Measurements from ENCODE around the gene ADAMTSL3.

The ADAMTSL3 gene

GRCh38 chr15:83999396-84000135, 345.6 kb downstream of the ADAMTSL3 start:
- peak; percentile 22 for DNase-seq (ENCODE audit: low read depth)
- no peak for TF ChIP-seq CTCF (conservative IDR thresholded peaks at IDR 0.05; ENCODE audit: low read depth, low read length)

GRCh38 chr15:84001037-84001436, 347.1 kb downstream of the ADAMTSL3 start:
- H3K4me3 ChIP-seq (ENCODE audit: low read depth, low read length), result no peak overlapping the region
- no peak for DNase-seq (ENCODE audit: low read depth)
- TF ChIP-seq CTCF (conservative IDR thresholded peaks at IDR 0.05; ENCODE audit: low read depth, low read length), result no peak

More at GRCh38 chr15:83999396-84000135, 345.6 kb downstream of the ADAMTSL3 start:
- no peak overlapping the region for H3K4me3 ChIP-seq (ENCODE audit: low read depth, low read length)

GRCh38 chr15:84001655-84002054, 347.7 kb downstream of the ADAMTSL3 start:
- H3K4me3 ChIP-seq (ENCODE audit: low read depth, low read length), result no peak overlapping the region
- TF ChIP-seq CTCF (conservative IDR thresholded peaks at IDR 0.05; ENCODE audit: low read depth, low read length), result no peak
- no peak for DNase-seq (ENCODE audit: low read depth)

- no peak for DNase-seq (ENCODE audit: low read depth)
- H3K4me3 ChIP-seq (ENCODE audit: low read depth, low read length), result no peak overlapping the region
- no peak for TF ChIP-seq CTCF (conservative IDR thresholded peaks at IDR 0.05; ENCODE audit: low read depth, low read length)
Measured at GRCh38 chr15:84003791-84004503, 350.0 kb downstream of the ADAMTSL3 start.

GRCh38 chr15:84006421-84006820, 352.5 kb downstream of the ADAMTSL3 start:
- peak; percentile 28 for DNase-seq (ENCODE audit: low read depth)
- no peak for TF ChIP-seq CTCF (conservative IDR thresholded peaks at IDR 0.05; ENCODE audit: low read depth, low read length)
- no peak overlapping the region for H3K4me3 ChIP-seq (ENCODE audit: low read depth, low read length)

GRCh38 chr15:84009616-84010015, 355.7 kb downstream of the ADAMTSL3 start:
- TF ChIP-seq CTCF (conservative IDR thresholded peaks at IDR 0.05; ENCODE audit: low read depth, low read length), result no peak
- H3K4me3 ChIP-seq (ENCODE audit: low read depth, low read length), result no peak overlapping the region
- no peak for DNase-seq (ENCODE audit: low read depth)

All from choroid plexus epithelial cell (primary cell).